ENCODE measurements around the gene TRAFD1. TPM values are rescaled to one million over a fixed set of nuclear protein-coding genes. Genes with fewer than 3 reads are reported as not detected.

The TRAFD1 gene
- total and polyA plus RNA-seq, 4 donors, result 16.9 to 43.1 (median 37.8) TPM

DNA sequence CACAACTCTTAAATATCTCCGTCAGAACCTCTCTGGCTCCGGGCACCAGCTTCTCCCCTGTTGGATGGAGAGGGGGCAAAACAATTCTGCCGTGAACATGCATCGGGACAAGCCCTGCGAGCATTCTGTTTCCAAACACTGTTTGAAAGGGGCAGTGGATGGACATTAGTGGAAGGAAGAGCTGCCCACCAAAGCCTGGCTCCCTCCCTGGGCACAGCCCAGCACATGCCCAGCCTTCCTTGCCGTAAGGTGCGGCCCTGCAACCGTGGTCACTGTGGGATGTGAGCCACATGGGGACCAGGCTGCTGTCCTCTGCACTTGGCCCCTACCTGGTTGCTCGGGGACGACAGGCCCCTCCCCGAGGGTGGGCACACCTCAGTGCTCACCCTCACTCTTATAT, 54.0 kb downstream of the TRAFD1 start:
- Histone ChIP-seq H3K36me3 (ENCODE audit: control insufficient read depth in 4 of 4, insufficient read depth in 4 of 4, low read length in 4 of 4) (peaks cover 0 to 54% (median 42%) of the 10 kb centered on the region in 4 donors), H3K27me3 (ENCODE audit: control insufficient read depth in 3 of 3, insufficient read depth in 3 of 3, low read length in 2 of 3) (no peaks in the 10 kb centered on the region), H3K27ac (ENCODE audit: low read depth in 1 of 2, low read length in 1 of 2) (no peak overlapping the region), H3K4me3 (no peak overlapping the region), H3K9ac (ENCODE audit: insufficient read depth in 1 of 2, low read length in 2 of 2) (no peak overlapping the region), H3K9me3 (ENCODE audit: control insufficient read depth in 4 of 4, insufficient read depth in 3 of 4, low read length in 3 of 4) (no peaks in the 10 kb centered on the region), H3K4me1 (ENCODE audit: control insufficient read depth in 5 of 5, insufficient read depth in 5 of 5, low read length in 5 of 5) (peaks cover 0 to 18% (median 0%) of the 10 kb centered on the region in 5 donors)
- 96 to 97% methylated on average over 11 of the region's 11 CpGs for WGBS, 2 donors
- ATAC-seq (ENCODE audit: insufficient read depth, low FRiP score) (peak; percentile 30), DNase-seq (no peak)
- TF ChIP-seq, protein P1, sequence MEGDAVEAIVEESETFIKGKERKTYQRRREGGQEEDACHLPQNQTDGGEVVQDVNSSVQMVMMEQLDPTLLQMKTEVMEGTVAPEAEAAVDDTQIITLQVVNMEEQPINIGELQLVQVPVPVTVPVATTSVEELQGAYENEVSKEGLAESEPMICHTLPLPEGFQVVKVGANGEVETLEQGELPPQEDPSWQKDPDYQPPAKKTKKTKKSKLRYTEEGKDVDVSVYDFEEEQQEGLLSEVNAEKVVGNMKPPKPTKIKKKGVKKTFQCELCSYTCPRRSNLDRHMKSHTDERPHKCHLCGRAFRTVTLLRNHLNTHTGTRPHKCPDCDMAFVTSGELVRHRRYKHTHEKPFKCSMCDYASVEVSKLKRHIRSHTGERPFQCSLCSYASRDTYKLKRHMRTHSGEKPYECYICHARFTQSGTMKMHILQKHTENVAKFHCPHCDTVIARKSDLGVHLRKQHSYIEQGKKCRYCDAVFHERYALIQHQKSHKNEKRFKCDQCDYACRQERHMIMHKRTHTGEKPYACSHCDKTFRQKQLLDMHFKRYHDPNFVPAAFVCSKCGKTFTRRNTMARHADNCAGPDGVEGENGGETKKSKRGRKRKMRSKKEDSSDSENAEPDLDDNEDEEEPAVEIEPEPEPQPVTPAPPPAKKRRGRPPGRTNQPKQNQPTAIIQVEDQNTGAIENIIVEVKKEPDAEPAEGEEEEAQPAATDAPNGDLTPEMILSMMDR (IDR thresholded peaks at IDR 0.05; ENCODE audit: control extremely low read depth, extremely low read depth), result no peak

DNA sequence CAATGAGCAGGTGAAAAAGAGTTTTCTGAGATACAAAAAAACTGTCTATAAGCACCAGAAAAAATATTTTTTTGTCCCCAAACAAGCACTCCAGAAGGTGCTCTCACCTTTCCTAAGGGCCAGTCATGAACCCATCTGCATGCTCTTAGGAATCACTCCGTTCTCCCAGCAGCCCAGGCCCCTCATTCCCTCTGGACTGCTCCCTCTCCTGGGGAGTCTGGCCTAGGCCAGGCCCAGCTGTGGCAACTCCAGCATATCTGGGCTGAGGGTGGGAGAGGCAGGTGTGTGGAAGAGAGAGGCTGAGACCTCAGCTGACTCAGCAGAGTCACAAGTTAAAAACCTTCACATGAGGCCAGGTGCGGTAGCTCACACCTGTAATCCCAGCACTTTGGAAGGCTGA, 54.6 kb downstream of the TRAFD1 start:
- ATAC-seq (ENCODE audit: insufficient read depth, low FRiP score), result no peak
- 92 to 94% methylated on average over 2 of the region's 2 CpGs for WGBS, 2 donors
- no peak overlapping the region for H3K9ac ChIP-seq (ENCODE audit: insufficient read depth in 1 of 2, low read length in 2 of 2)
- H3K27me3 ChIP-seq (ENCODE audit: control insufficient read depth in 3 of 3, insufficient read depth in 3 of 3, low read length in 2 of 3), result no peaks in the 10 kb centered on the region
- peaks cover 0 to 18% (median 0%) of the 10 kb centered on the region in 5 donors for H3K4me1 ChIP-seq (ENCODE audit: control insufficient read depth in 5 of 5, insufficient read depth in 5 of 5, low read length in 5 of 5)
- no peak overlapping the region for H3K27ac ChIP-seq (ENCODE audit: low read depth in 1 of 2, low read length in 1 of 2)
- TF ChIP-seq, protein P1 (IDR thresholded peaks at IDR 0.05; ENCODE audit: control extremely low read depth, extremely low read depth), result no peak
- no peak overlapping the region for H3K4me3 ChIP-seq
- DNase-seq, result no peak
- peaks cover 0 to 59% (median 42%) of the 10 kb centered on the region in 4 donors for H3K36me3 ChIP-seq (ENCODE audit: control insufficient read depth in 4 of 4, insufficient read depth in 4 of 4, low read length in 4 of 4)
- H3K9me3 ChIP-seq (ENCODE audit: control insufficient read depth in 4 of 4, insufficient read depth in 3 of 4, low read length in 3 of 4), result no peaks in the 10 kb centered on the region

DNA sequence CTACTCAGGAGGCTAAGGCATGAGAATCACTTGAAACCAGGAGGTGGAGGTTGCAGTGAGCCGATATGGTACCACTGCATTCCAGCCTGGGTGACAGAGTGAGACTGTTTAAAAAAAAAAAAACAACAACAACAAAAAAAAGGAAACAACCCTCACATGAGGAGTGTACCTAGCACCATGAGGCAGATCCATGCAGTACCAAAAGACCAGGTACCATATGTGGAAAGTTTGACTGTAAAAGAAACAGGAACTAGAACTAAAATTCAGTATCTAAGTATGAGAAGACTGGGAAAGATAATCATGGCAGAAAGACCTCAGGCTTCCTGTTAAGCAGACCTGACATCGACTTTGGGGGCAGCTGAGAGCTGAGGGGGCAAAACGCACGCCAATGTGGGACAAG, 55.1 kb downstream of the TRAFD1 start:
- Histone ChIP-seq H3K4me3 (no peak overlapping the region), H3K36me3 (ENCODE audit: control insufficient read depth in 4 of 4, insufficient read depth in 4 of 4, low read length in 4 of 4) (peaks cover 0 to 58% (median 40%) of the 10 kb centered on the region in 4 donors), H3K27ac (ENCODE audit: low read depth in 1 of 2, low read length in 1 of 2) (no peak overlapping the region), H3K27me3 (ENCODE audit: control insufficient read depth in 3 of 3, insufficient read depth in 3 of 3, low read length in 2 of 3) (no peaks in the 10 kb centered on the region), H3K4me1 (ENCODE audit: control insufficient read depth in 5 of 5, insufficient read depth in 5 of 5, low read length in 5 of 5) (peaks cover 0 to 21% (median 0%) of the 10 kb centered on the region in 5 donors), H3K9me3 (ENCODE audit: control insufficient read depth in 4 of 4, insufficient read depth in 3 of 4, low read length in 3 of 4) (no peaks in the 10 kb centered on the region), H3K9ac (ENCODE audit: insufficient read depth in 1 of 2, low read length in 2 of 2) (no peak overlapping the region)
- WGBS, 2 donors, result 72 to 86% methylated on average over 4 of the region's 4 CpGs
- TF ChIP-seq, protein P1 (IDR thresholded peaks at IDR 0.05; ENCODE audit: control extremely low read depth, extremely low read depth), result no peak
- no peak for DNase-seq
- no peak for ATAC-seq (ENCODE audit: insufficient read depth, low FRiP score)

DNA sequence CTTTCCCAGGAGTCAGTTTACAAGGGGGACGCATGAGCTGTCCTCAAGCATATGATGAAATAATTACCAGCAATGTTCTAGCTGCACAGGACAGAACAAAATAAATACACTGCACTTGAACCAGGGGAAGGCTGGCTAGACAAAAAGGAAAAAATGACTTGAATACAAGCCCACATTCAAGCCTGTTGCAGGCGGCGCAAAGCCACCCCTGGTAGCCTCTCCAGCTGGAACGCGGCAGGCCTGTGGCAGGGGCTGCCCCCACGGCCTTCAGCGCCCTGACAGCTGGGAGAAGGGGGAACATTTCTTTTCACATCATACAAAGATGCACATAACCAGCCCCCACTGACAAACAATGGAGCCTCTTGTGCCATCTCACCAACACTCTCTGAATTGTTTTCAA, 57.1 kb downstream of the TRAFD1 start:
- H3K4me3 ChIP-seq, result no peak overlapping the region
- no peak overlapping the region for H3K9ac ChIP-seq (ENCODE audit: insufficient read depth in 1 of 2, low read length in 2 of 2)
- peaks cover 0 to 22% (median 0%) of the 10 kb centered on the region in 5 donors for H3K4me1 ChIP-seq (ENCODE audit: control insufficient read depth in 5 of 5, insufficient read depth in 5 of 5, low read length in 5 of 5)
- ATAC-seq (ENCODE audit: insufficient read depth, low FRiP score) (peak; percentile 36), DNase-seq (peak; percentile 90 to 96 (median 95))
- WGBS, 2 donors, result 76 to 84% methylated on average over 7 of the region's 7 CpGs
- no peaks in the 10 kb centered on the region for H3K9me3 ChIP-seq (ENCODE audit: control insufficient read depth in 4 of 4, insufficient read depth in 3 of 4, low read length in 3 of 4)
- TF ChIP-seq, protein P1 (IDR thresholded peaks at IDR 0.05; ENCODE audit: control extremely low read depth, extremely low read depth), result no peak
- H3K27ac ChIP-seq (ENCODE audit: low read depth in 1 of 2, low read length in 1 of 2), result no peak overlapping the region
- no peaks in the 10 kb centered on the region for H3K27me3 ChIP-seq (ENCODE audit: control insufficient read depth in 3 of 3, insufficient read depth in 3 of 3, low read length in 2 of 3)
- H3K36me3 ChIP-seq (ENCODE audit: control insufficient read depth in 4 of 4, insufficient read depth in 4 of 4, low read length in 4 of 4), result peaks cover 0 to 43% (median 29%) of the 10 kb centered on the region in 4 donors

All from lung (tissue), 12 donors.